H1 (cell line): ENCODE measurements around the gene LMX1A. TPM values are rescaled to one million over a fixed set of nuclear protein-coding genes. Genes with fewer than 3 reads are reported as not detected.

Experiments used
- CHD1 ChIP-seq: IDR thresholded peaks from 2 replicates; pipeline ENCODE4 v1.6.1; 2012; ENCODE audit warnings: low read depth, low read length, improper control_type of control experiment
- CREB1 ChIP-seq: IDR thresholded peaks from 2 replicates; pipeline ENCODE4 v1.6.1; 2012; ENCODE audit warnings: inconsistent platforms
- JUND ChIP-seq: IDR thresholded peaks from 2 replicates; pipeline ENCODE4 v1.6.1; 2011; ENCODE audit warnings: mild to moderate bottlenecking, improper control_type of control experiment, low read length
- POLR2A ChIP-seq, 2 experiments: IDR thresholded peaks; 1 replicate in 1 of 2; 2 replicates in 1 of 2; pipeline ENCODE4 v1.6.1; 2011; ENCODE audit warnings: low read depth in 2 of 2, low read length in 2 of 2, mild to moderate bottlenecking in 2 of 2; ENCODE audit errors: control extremely low read depth in 1 of 2
- RNF2 ChIP-seq: fragments of 200-900, 300-1000 bp; sonication (generic); IDR thresholded peaks from 2 replicates; pipeline ENCODE4 v1.7.1; 2016; ENCODE audit warnings: borderline replicate concordance, low read depth, mild to moderate bottlenecking, antibody characterized with exemption, low read length; ENCODE audit not compliant: poor library complexity, severe bottlenecking; ENCODE audit errors: missing control alignments
- SIN3A ChIP-seq, 2 experiments: IDR thresholded peaks in 1 of 2; conservative IDR thresholded peaks in 1 of 2; 2 replicates each; pipeline ENCODE4 v1.6.1; 2011 to 2012; ENCODE audit warnings: low read length in 2 of 2, improper control_type of control experiment in 1 of 2, low read depth in 1 of 2, mild to moderate bottlenecking in 1 of 2
- SUZ12 ChIP-seq: fragments of 200-600 bp; sonication (generic); IDR thresholded peaks from 2 replicates; pipeline ENCODE4 v1.6.1; 2012; ENCODE audit warnings: mild to moderate bottlenecking, inconsistent platforms, low read length, moderate library complexity, mixed read lengths
- polyA plus RNA-seq, 7 experiments: library from polyadenylated mRNA; depleted of rRNA in 3 of 7; stranded (reverse) in 5 of 7; unstranded in 2 of 7; fragments of >200 nt in 5 of 7; fragments of 200-250 nt in 2 of 7; gene quantifications; 1 replicate in 5 of 7; 2 replicates in 1 of 7; 4 replicates in 1 of 7; pipeline versions ENCODE4 v1.2.1 to v1.2.3, GENCODE V29; 2011 to 2013; ENCODE audit warnings: missing spikeins in 2 of 7, mixed read lengths in 2 of 7
- total RNA-seq: library from RNA; stranded (reverse); fragmentation: NEBNext Ultra II Directional; extraction: Animal tissue kit (Norgen Biotek cat#: 25700); gene quantifications from 2 replicates; pipeline ENCODE4 v1.2.1, GENCODE V29; 2021
- TF ChIP-seq, protein P1 (sequence below): fragments of 300-600 bp; sonication (generic); IDR thresholded peaks from 2 replicates; pipeline ENCODE4 v1.7.1; 2012; ENCODE audit warnings: low read length, moderate library complexity, mild to moderate bottlenecking, inconsistent platforms; ENCODE audit not compliant: insufficient replicate concordance

Gene LMX1A
- total and polyA plus RNA-seq, 2 of the 8 experiments (the other 6 are each of a cell fraction or from before 2014, with no cell fraction given): not detected

DNA sequence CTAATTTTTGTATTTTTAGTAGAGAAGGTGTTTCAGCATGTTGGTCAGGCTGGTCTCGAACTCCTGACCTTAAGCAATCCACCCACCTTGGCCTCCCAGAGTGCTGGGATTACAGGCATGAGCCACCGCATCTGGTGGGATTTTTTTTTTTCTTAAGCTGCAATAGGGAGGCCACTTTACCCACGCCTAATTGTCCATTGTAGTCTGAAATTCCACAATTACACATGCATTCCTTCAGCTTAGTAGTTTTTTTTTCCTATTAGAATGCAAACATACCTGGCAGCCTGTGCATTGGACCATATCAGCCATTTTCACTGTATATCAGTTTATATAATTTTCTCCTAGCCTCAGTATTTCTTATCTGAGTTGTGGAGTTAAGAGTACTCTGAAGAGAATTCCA lies 186.8 kb downstream of the LMX1A start (continued):
- TF ChIP-seq, protein P1, sequence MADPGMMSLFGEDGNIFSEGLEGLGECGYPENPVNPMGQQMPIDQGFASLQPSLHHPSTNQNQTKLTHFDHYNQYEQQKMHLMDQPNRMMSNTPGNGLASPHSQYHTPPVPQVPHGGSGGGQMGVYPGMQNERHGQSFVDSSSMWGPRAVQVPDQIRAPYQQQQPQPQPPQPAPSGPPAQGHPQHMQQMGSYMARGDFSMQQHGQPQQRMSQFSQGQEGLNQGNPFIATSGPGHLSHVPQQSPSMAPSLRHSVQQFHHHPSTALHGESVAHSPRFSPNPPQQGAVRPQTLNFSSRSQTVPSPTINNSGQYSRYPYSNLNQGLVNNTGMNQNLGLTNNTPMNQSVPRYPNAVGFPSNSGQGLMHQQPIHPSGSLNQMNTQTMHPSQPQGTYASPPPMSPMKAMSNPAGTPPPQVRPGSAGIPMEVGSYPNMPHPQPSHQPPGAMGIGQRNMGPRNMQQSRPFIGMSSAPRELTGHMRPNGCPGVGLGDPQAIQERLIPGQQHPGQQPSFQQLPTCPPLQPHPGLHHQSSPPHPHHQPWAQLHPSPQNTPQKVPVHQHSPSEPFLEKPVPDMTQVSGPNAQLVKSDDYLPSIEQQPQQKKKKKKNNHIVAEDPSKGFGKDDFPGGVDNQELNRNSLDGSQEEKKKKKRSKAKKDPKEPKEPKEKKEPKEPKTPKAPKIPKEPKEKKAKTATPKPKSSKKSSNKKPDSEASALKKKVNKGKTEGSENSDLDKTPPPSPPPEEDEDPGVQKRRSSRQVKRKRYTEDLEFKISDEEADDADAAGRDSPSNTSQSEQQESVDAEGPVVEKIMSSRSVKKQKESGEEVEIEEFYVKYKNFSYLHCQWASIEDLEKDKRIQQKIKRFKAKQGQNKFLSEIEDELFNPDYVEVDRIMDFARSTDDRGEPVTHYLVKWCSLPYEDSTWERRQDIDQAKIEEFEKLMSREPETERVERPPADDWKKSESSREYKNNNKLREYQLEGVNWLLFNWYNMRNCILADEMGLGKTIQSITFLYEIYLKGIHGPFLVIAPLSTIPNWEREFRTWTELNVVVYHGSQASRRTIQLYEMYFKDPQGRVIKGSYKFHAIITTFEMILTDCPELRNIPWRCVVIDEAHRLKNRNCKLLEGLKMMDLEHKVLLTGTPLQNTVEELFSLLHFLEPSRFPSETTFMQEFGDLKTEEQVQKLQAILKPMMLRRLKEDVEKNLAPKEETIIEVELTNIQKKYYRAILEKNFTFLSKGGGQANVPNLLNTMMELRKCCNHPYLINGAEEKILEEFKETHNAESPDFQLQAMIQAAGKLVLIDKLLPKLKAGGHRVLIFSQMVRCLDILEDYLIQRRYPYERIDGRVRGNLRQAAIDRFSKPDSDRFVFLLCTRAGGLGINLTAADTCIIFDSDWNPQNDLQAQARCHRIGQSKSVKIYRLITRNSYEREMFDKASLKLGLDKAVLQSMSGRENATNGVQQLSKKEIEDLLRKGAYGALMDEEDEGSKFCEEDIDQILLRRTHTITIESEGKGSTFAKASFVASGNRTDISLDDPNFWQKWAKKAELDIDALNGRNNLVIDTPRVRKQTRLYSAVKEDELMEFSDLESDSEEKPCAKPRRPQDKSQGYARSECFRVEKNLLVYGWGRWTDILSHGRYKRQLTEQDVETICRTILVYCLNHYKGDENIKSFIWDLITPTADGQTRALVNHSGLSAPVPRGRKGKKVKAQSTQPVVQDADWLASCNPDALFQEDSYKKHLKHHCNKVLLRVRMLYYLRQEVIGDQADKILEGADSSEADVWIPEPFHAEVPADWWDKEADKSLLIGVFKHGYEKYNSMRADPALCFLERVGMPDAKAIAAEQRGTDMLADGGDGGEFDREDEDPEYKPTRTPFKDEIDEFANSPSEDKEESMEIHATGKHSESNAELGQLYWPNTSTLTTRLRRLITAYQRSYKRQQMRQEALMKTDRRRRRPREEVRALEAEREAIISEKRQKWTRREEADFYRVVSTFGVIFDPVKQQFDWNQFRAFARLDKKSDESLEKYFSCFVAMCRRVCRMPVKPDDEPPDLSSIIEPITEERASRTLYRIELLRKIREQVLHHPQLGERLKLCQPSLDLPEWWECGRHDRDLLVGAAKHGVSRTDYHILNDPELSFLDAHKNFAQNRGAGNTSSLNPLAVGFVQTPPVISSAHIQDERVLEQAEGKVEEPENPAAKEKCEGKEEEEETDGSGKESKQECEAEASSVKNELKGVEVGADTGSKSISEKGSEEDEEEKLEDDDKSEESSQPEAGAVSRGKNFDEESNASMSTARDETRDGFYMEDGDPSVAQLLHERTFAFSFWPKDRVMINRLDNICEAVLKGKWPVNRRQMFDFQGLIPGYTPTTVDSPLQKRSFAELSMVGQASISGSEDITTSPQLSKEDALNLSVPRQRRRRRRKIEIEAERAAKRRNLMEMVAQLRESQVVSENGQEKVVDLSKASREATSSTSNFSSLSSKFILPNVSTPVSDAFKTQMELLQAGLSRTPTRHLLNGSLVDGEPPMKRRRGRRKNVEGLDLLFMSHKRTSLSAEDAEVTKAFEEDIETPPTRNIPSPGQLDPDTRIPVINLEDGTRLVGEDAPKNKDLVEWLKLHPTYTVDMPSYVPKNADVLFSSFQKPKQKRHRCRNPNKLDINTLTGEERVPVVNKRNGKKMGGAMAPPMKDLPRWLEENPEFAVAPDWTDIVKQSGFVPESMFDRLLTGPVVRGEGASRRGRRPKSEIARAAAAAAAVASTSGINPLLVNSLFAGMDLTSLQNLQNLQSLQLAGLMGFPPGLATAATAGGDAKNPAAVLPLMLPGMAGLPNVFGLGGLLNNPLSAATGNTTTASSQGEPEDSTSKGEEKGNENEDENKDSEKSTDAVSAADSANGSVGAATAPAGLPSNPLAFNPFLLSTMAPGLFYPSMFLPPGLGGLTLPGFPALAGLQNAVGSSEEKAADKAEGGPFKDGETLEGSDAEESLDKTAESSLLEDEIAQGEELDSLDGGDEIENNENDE: no peak
- TF ChIP-seq SIN3A (conservative IDR thresholded peaks at IDR 0.05 in 1 of 2, IDR thresholded peaks at IDR 0.05 in 1 of 2; ENCODE audit: low read depth in 1 of 2, low read length in 2 of 2) (no peak), RNF2 (no peak), POLR2A (IDR thresholded peaks at IDR 0.05; ENCODE audit: control extremely low read depth in 1 of 2, low read depth in 2 of 2, low read length in 2 of 2) (no peak), SUZ12 (no peak), CHD1 (no peak), CREB1 (no peak), JUND (no peak)
